Airway epithelial cell (primary cell): Measurements from ENCODE around the gene SNHG17. TPM values are rescaled to one million over a fixed set of nuclear protein-coding genes. Genes with fewer than 3 reads are reported as not detected.

Experiments
- total RNA-seq: library from RNA; depleted of rRNA; stranded (reverse); fragments of >200 nt; gene quantifications from 2 replicates; pipeline ENCODE4 v1.2.3, GENCODE V29; 2015

SNHG17 gene
- 25.0 and 30.8 TPM in 2 replicates for total RNA-seq

GRCh38 chr20:38434770-38435554 is at the start of gene SNHG17:
Gene SNHG17 (minus strand): TSS chr20:38435328.

GRCh38 chr20:38472513-38473366 is 37.6 kb upstream of the SNHG17 start, which contains the start of gene RALGAPB:
Gene RALGAPB (plus strand): TSS chr20:38472843. CDS start chr20:38488433, 15,590 bp downstream.

Other genes starting within 250 kb of the SNHG17 start
- not detected in 2 replicates for gene KIAA1755, start 174.6 kb downstream of the SNHG17 start, total RNA-seq
- gene BPI, start 131.2 kb downstream of the SNHG17 start, total RNA-seq, result not detected in 2 replicates
- gene LBP, start 88.8 kb downstream of the SNHG17 start, total RNA-seq, result not detected in 2 replicates
- gene RALGAPB, start 37.5 kb upstream of the SNHG17 start, total RNA-seq, result 13.2 and 20.7 TPM in 2 replicates
- not detected in 2 replicates for gene ADIG, start 145.9 kb upstream of the SNHG17 start, total RNA-seq
- 0.74 and 0.92 TPM in 2 replicates for gene ARHGAP40, start 166.5 kb upstream of the SNHG17 start, total RNA-seq